CD4-positive, alpha-beta T cell treated with Interferon alpha-2 for 1 hour (primary cell): Measurements from ENCODE around the gene APOA4.
A peak's percentile ranks its signal among the peaks of the same experiment; 100 is the strongest.

Experiments used
- DNase-seq, 2 donors: peaks; one replicate each; pipeline ENCODE4 v3.0.0-alpha.2; 2020 to 2022

APOA4 gene

GRCh38 chr11:116773203-116774097 is 49.7 kb downstream of the APOA4 start:
- DNase-seq, result no peak

- peak; percentile 89 to 95 for DNase-seq
Observed at GRCh38 chr11:116772443-116773202, 50.5 kb downstream of the APOA4 start, which contains the start of gene BUD13. TSS of gene BUD13 (minus strand) at chr11:116772987. CDS start at chr11:116772964, 23 bp downstream.

- DNase-seq, result no peak
Observed at GRCh38 chr11:116771935-116772334, 51.2 kb downstream of the APOA4 start.
